ENCODE results near the gene ZNF618. TPM values are rescaled to one million over a fixed set of nuclear protein-coding genes. Genes with fewer than 3 reads are reported as not detected.
A peak's percentile ranks its signal among the peaks of the same experiment; 100 is the strongest.

ZNF618 gene
- total RNA-seq, 1 experiment from 2014 or later, result 5.1 TPM

DNA sequence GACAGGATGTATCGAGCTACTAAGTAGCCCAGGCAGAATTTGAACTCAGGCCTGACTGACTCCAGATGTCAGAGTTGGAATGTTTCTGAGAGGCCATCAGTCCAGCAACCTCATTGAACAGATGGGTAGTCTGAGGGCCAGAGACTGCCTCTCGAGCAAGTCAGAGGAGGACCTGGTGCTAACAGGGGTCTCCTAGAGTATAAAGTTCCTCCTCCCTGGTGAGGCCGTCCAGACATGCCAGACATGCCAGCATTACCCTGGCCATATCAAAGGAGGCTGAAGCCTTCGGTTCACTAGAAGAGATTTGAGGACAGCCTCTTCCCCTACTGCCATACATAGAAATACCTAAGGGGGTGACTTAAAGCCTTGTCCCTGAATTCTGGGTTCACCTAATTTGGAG, 81.2 kb downstream of the ZNF618 start:
- DNase-seq (ENCODE audit: low read depth), result no peak

DNA sequence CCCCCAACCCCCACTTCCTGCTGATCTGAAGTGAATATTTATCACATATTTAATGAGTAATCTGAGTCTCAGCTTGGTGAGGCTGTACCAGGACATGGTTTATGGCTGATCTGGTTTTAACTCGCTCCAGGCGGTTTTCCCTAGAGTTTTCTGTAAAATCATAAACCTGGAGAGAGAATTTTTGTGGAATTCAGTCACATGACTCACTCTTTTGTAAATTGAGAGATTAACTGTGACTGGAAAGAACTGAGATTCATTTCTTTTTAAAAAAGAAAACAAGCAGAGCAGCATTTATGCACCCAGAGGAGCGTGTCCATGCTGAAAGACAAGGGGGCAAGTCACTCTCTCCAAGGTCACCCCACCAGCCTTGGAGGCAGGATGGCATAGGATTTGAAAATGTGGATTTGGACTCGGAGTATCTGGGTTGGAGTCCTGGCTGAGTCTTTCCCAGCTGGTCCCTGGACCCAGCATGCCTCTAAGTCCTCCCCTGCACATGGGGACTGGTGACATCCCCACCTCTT, 81.8 kb downstream of the ZNF618 start:
- DNase-seq (ENCODE audit: low read depth), result peak; percentile 91

DNA sequence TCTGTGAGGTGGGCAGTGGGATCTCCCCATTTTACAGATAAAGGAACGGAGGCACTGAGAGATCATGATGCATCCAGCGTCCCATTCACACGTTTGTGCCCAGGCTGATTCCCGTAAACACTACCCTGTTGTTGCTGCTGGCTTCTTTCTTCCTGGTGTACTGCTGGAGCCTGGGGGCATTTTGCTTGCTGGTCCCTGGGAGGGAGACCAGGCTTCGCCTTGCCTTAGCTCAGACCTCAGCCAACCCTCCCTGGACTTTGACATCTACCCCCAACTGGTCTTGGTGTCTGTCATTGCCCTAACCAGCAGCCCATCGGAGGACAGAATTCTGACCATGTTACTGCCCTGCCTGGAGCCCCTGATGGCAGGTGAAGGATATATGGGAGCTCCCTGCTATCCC, 82.4 kb downstream of the ZNF618 start:
- DNase-seq (ENCODE audit: low read depth), result no peak

DNA sequence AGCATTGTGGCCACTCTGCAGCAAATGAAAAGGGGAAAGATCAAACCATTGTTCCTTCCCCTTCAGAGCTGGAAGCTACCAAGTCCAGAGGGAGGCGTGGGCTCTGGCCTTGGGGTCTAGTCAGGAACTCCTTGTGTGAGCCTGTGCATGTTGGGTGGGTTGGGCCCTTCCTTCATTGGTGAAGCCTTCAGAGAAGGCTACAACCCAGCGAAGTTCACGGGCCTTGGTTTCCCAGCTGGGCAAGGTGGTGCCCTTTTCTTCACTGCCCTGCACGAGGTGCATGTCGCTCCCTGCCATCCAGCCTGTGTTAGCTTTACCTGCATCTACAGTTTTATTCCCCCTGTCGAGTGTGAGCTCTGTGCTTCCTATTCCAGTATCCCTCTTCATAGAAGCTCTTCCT, 84.7 kb downstream of the ZNF618 start:
- DNase-seq (ENCODE audit: low read depth), result no peak

DNA sequence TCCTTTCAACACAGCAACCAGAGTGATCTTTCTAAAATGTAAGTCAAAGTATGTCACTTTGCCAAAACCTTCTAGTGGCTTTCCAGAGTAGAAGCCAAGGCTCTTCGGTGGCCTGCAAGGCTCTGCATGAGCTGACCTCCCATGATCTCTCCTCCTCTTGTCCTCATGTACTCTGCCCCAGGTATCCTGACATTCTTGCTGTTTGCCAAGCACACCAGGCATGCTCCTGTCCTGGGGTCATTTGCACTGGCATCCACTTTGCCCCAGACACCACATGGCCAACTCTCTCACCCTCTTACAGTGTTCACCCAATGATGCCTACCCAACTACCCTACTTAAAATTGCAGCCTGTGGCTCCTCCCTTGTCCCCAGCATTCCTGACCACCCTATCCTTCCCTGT, 86.3 kb downstream of the ZNF618 start:
- no peak for DNase-seq (ENCODE audit: low read depth)

DNA sequence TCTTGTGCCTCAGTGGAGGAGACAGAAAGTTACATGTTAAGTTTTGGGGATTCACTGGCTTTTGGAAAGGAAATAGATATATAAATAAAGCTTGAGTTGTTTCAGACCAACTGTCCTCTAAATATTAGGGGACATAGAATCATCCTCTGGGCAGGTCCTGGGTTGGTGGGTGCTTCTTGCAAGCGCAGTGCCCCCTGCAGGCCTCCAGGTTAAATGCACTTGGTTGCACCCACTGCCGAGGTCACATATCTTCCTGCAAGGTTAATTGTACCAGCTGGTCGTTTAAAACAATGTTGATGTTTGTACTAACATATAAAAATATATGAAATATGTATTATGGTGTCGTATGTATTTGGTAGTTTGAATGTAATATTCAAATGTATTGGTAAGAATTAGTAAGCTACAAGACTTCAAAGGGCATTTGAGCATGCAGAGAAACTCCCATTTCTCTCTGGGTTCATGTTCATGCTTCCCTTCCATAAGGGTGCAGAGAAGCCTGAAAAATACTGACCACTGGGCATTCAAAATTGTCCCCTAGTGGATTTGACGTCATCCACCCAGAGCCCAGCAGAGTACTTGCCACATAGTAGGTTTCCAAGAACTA, 87.0 kb downstream of the ZNF618 start:
- DNase-seq (ENCODE audit: low read depth), result peak; percentile 59

DNA sequence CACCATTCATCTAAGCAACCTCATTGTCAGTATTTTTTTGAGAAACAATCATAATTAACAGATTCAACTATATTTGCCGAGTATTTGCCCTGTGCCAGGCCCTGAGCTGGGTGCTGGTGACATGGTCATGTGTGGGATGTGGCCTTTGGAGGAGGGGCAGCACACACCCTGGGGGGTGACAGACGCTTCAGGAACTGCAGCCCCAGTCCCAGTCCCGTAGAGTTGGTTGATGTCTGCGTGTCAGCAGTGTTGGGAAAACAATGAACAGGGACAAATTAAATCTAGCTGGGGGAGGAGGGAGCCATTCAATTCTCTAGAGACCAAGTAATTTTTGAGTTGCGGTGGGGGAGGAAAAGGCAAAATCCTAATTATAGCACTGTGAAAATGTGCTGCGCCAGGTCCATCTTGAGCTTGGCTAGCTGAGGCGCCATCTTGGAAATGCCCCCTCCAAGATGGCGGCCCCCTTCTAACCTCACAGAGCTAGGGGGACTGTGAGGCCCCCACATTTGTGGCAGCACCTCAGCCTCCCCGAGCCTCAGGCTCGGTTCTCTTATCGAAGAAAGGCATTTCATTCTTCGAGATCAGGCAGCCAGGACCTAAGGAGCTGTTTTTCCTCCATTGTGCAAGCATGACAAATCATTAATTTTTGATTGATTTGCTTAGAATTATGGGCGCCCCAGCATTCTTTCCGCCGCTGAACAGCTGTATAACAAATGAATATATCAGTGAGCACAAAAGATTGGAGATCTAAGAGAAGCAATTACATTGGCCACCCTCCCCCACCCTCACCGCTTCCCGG, 87.8 kb downstream of the ZNF618 start:
- no peak for DNase-seq (ENCODE audit: low read depth)

DNA sequence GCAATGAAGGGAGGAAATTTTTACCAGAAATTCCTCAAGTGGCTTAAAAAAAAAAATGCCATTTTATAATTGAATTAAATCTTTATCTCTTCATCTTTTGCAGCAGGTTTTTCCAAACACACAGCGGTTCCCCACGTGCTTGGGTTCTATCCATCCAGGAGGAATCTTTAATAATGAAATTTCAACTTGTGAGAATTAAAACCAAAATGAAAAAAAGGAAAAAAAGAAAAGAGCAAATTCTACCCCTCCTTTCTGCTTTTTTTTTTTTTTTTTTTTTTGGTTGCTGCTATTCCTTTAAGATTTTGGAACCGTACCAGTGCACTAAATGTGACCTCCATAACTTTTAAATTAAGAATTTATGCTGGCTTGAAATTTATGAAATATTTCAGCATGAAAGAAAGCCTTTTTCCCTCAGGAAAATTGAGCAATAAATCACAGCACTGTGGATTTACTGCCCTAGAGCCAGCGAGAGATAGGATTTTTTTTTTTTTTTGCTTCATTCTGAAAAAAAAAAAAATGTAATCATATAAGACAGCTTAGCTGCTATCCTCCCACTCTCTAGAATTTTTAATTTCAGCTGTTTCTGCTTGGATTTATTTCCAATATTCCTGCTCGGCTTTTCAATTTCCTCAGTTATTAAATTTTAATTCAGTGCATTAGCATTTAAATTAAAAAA, 88.5 kb downstream of the ZNF618 start:
- no peak for DNase-seq (ENCODE audit: low read depth)

DNA sequence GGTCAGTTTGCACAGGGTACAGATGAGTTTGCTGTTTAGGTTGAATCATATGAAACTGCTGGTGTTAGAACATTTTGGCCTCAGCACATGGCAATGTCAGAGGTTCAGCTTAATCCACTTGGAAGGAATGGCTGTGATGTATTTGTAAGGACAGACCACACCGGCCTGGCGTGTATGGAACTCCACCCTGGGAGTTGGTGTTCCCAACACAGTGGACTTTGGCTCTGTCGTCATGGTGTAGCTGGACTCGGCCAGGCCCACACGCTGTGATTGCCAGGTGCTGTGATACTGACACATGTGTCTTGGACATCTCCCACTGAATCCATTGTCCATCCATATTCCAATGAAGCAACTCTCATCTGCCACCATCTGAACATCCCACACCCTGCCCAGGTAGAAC, 90.3 kb downstream of the ZNF618 start:
- DNase-seq (ENCODE audit: low read depth), result no peak

DNA sequence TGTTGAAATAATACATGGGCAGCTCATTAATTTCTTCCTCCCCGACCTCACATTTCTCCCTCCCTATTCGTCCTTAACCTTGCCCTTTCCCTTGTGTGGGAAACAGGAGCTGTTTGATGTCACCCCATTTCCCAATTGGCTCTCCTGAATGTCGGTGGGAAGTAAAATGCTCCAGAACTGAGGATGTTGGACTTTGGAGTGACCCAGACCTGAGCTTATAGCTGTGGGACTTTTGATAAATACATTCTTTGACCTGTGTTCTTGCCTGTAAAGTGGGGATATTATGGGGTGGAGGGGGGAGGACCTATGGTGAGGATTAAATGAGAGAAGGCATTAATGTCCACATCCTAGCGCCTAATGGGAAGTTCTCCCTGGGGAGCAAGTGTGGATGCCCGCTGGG, 91.3 kb downstream of the ZNF618 start:
- no peak for DNase-seq (ENCODE audit: low read depth)

DNA sequence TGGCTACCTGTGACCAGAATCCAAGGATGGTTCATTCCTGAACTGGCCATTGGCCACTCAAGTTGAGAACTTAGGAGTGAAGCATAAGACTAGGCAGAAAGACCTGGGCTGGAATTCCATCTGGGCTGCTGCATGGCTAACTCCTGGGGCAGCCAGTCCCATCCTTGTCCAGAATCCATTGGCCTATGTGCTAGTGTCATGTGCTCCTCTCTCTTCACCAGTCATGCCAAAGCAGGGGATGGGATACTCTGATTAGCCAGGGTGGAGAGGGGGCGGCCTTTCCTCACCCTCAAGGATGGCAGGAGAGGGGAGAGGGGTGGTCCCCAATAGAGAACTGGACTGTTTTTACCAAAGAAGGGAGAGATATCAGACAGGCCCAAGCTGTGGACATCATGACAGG, 93.2 kb downstream of the ZNF618 start:
- DNase-seq (ENCODE audit: low read depth), result no peak

DNA sequence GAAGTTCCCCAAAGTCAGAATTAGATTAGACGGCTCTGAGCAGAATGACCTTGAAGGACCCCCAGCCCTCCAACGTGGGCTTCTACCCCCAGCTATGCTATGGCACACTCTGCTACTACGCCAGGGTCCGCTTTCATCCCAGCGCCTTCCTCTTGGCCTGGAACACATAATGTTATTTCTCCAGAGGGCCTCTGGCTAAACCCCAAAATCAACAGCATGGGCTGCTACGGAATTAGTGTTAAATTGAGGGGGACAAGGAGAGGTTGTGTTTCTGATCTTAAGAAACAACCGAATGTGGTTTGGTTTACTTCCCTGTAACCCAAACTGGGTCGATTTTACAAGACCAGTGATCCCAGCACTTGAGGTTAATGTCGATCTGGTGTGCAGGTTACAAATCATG, 97.1 kb downstream of the ZNF618 start:
- DNase-seq (ENCODE audit: low read depth), result no peak

DNA sequence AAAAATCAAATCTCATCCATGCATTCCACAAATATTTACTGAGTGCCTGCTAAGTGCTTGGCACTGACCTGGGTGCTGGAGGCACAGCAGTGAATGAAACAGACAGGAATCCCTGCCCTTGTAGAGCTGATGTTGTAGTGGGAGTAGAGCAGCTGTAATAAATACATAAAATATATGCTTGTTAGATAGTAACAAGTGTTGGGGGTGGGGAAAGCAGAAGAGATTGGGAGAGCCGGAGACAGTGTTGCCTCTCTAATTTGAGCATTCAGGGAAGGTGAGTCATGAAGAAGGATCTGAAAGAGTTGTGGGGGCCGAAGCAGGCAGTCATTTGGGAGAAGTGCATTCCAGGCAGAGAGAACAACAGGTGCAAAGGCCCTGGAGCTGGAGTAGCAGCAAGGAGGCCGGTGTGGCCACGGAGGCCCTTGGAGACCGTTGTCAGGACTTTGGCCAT, 97.9 kb downstream of the ZNF618 start:
- DNase-seq (ENCODE audit: low read depth), result peak; percentile 92

DNA sequence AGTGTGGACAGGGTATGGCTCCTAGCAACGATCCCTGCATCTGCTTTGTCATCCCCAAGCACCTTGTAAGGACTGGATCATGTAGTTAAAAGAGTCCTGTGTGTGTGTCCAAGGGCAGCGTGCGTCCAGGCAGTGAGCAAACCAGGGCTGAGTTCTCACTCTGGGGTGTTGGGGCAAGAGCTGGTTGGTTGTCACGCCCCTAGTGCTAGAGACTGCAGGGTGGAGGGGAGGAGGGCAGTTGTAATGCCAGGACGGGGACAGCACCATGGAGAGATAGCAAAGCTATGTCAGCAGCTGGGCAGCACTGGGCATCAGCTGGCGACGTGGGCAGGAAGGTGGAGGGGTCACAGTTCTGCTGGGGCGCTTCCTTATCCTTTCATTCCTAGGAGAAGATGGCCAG, 100.8 kb downstream of the ZNF618 start:
- DNase-seq (ENCODE audit: low read depth), result no peak

DNA sequence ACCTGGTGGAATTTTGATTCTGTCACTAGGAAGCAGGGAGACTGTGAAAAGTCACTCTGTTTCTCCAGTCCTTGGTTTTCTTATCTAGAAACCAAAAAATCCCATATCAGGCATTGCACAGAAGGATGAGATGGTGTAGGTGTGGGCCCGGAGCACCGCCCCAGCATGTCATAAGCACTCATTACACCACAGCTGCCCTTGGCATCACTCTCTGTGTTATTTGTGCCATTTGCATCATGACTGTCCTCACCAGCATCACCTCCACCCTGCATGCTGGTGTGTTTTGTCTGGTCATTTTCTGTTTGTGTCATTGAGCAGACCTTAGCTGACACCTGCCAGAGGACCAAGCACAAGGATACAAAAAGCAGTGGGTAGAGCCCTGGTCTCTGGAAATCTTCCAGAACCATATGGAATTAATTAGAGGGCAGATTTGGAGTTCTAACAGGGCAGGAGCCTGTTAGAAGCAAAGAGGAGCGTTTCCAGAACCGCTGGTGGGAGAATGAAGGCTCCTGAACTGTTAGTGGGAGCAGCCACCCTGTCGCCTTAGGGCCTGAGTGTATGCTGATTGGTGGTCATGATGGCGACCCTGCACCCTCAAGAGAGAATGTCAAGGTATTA, 102.7 kb downstream of the ZNF618 start:
- DNase-seq (ENCODE audit: low read depth), result no peak

DNA sequence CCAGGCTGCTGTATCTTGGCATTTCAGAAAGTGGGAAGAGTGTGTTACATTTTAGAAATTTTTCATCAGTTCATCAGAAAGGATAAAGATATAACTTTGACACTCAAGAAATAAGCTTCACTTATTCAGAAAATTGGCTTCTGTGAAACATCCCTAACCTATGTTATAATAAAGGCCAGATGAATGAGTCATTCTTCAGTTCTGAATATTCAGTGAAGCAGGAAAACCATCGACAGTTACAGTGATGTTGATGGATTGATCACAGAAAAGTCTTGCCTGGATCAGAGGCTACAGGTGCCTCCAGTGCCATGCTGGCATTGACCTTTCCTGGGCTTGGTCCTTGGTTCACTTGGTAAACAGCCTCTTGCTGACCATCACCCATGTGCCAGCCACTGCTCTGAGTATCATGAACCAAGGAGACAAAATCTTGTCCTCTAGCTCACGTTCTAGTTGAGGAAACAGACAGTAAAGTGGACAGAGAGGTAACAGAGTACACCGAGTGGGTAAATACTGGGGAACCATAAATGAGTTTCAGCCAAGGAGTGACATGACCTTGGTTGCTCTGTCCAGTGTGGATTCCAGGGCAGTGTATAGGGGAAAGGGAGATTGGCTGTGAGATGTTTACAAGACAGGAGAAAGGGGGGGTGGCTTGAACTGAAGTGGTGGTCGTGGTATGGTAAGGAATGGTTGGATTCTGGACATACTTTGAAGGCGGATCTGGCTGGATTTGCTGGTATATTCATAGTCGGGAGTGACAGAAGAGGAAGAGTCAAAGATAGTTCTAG, 103.4 kb downstream of the ZNF618 start:
- no peak for DNase-seq (ENCODE audit: low read depth)

DNA sequence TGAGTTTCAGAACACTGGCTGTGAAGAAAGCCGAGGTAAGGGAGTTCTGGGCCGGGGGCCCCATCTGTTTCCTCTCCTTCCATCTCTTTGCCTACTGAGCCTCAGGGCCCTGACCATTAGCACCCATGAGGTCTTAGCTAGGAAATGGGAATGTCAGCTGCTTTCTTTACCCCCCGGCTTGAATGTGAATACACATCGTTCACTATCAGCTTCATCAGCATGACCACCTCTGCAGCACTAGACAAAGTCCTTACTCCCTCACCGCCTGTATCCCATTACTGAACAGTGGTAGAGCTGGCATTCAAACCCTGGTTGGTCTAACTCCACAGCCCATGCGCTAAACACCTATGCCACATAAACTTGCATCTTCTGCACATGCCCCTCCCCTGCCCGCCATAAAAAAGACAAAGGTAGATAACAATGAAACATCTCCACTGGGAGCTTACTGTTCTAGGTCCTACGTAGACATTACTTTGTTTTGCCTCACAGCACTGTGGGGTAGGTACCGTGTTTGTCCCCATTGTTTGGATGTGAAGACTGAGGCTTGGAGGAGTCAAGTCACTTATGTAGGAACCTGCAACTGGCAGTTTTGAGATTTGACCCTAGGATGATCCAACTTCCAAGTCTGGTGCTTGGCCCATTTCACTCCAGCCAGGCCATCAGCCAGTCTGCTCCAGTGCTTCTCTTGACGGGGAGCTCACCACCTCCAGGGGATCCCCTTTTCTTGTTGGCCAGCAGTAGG, 108.7 kb downstream of the ZNF618 start:
- no peak for DNase-seq (ENCODE audit: low read depth)

DNA sequence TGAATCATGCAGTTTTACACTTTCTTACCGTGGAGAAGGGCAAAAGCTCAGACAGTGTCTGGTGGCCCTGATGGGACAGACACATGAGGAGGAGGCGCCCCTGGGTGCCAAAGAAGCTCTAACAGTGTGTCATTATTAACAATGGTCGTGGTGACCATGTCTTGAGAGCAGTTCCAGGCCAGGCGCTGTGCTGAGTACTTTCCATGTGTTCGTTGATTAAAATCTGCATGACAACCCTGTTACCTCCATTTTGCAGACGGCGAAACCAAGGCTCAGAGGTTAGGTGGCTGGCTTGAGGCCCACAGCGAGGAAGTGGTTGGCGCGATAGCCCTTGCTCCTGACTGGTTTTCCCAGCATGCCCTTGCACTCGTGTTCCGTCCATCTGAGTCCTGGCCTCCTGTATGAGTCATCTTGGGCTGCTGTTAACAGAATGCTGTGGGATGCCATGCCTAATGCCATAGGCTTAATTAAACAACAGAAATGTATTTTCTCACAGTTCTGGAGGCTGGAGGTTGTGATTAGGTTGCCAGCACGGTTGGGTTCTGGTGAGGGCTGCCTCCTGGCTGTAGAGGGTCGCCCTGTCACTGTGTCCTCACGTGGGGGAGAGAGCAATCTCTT, 110.0 kb downstream of the ZNF618 start:
- DNase-seq (ENCODE audit: low read depth), result peak; percentile 69

DNA sequence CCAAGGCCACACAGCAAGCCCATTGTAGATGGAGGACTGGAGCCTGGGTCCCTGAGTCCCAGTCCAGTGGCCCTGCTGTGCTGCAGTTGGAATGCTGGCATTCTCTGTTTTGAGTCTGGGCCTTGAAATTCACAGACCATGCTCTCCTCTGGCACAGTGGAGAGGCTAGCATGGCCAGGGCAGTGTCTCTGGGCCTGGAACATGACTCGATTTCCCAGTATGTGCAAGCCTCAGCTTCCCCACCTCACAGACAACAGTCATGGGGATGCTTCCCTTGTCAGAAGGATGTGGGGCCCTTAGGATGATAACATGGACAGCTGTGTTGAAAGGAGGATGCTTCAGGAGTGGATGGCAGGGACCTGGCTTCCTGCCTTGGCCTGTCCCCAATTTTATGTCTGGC, 110.8 kb downstream of the ZNF618 start:
- DNase-seq (ENCODE audit: low read depth), result no peak

DNA sequence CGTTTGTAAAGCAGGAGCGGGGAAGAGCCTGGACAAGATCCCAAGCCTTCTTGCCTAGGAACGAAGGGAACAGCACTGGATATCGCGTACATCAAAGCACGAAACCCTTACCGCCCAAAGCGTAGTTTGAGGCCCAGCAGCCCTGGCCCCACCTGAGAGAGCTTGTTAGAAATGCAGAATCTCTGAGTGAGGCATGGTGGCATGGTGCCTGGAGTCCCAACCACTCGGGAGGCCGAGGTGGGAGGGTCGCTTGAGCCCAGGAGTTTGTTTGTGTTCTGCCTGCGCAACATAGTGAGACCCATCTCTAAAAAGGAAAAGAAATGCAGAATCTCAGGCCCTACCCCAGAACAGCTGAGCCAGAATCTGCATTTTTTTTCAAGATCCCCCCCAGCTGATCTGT, 111.4 kb downstream of the ZNF618 start:
- no peak for DNase-seq (ENCODE audit: low read depth)

Data from LHCN-M2 (cell line).